Measurements from ENCODE around the gene PGA3.
"Not testable (repeated sequence)": the region's sequence is repeated elsewhere in the genome, so short reads cannot be mapped to it uniquely, and the experiment has no call there.

Gene PGA3

GRCh38 chr11:61202950-61203746 lies at the start of gene PGA3:
TSS of gene PGA3 (plus strand) at chr11:61203515. CDS start at chr11:61203565, 50 bp downstream.
- DNase-seq (ENCODE audit: low read depth in 2 of 2, low spot score in 1 of 2) = not testable (repeated sequence)

GRCh38 chr11:61153593-61154095 lies 49.7 kb upstream of the PGA3 start:
- DNase-seq (ENCODE audit: low read depth in 2 of 2, low spot score in 1 of 2) = no peak

GRCh38 chr11:61154528-61154927 lies 48.8 kb upstream of the PGA3 start:
- no peak for DNase-seq (ENCODE audit: low read depth in 2 of 2, low spot score in 1 of 2)

GRCh38 chr11:61155312-61155711 lies 48.0 kb upstream of the PGA3 start:
- DNase-seq (ENCODE audit: low read depth in 2 of 2, low spot score in 1 of 2) = no peak

- DNase-seq (ENCODE audit: low read depth in 2 of 2, low spot score in 1 of 2) = no peak
Measured at GRCh38 chr11:61155741-61156140, 47.6 kb upstream of the PGA3 start.

- DNase-seq (ENCODE audit: low read depth in 2 of 2, low spot score in 1 of 2) = no peak
Measured at GRCh38 chr11:61157743-61158142, 45.6 kb upstream of the PGA3 start.

GRCh38 chr11:61158691-61159381 lies 44.5 kb upstream of the PGA3 start:
- no peak for DNase-seq (ENCODE audit: low read depth in 2 of 2, low spot score in 1 of 2)

- DNase-seq (ENCODE audit: low read depth in 2 of 2, low spot score in 1 of 2) = peak in 1 of 2 donors; percentile 6
Measured at GRCh38 chr11:61160487-61161189, 42.7 kb upstream of the PGA3 start.

- peak; percentile 84 to 91 for DNase-seq (ENCODE audit: low read depth in 2 of 2, low spot score in 1 of 2)
Measured at GRCh38 chr11:61161190-61162091, 41.9 kb upstream of the PGA3 start, which contains the start of gene VPS37C. TSS of gene VPS37C (minus strand) at chr11:61161426. CDS start at chr11:61138829, 22,597 bp downstream.

GRCh38 chr11:61162092-61162941 lies 41.0 kb upstream of the PGA3 start:
- DNase-seq (ENCODE audit: low read depth in 2 of 2, low spot score in 1 of 2) = no peak

GRCh38 chr11:61163021-61163420 lies 40.3 kb upstream of the PGA3 start:
- no peak for DNase-seq (ENCODE audit: low read depth in 2 of 2, low spot score in 1 of 2)

GRCh38 chr11:61163714-61164605 lies 39.4 kb upstream of the PGA3 start:
- no peak for DNase-seq (ENCODE audit: low read depth in 2 of 2, low spot score in 1 of 2)

GRCh38 chr11:61164606-61165424 lies 38.5 kb upstream of the PGA3 start:
- DNase-seq (ENCODE audit: low read depth in 2 of 2, low spot score in 1 of 2) = no peak

GRCh38 chr11:61165785-61166184 lies 37.5 kb upstream of the PGA3 start:
- DNase-seq (ENCODE audit: low read depth in 2 of 2, low spot score in 1 of 2) = not testable (repeated sequence)

GRCh38 chr11:61166331-61166730 lies 37.0 kb upstream of the PGA3 start:
- DNase-seq (ENCODE audit: low read depth in 2 of 2, low spot score in 1 of 2) = not testable (repeated sequence)

- DNase-seq (ENCODE audit: low read depth in 2 of 2, low spot score in 1 of 2) = no peak
Measured at GRCh38 chr11:61168042-61168688, 35.1 kb upstream of the PGA3 start.

GRCh38 chr11:61168800-61169199 lies 34.5 kb upstream of the PGA3 start:
- DNase-seq (ENCODE audit: low read depth in 2 of 2, low spot score in 1 of 2) = no peak

All from stimulated activated CD8-positive, alpha-beta memory T cell treated with anti-CD3 and anti-CD28 coated beads, Interleukin-4, amount 100 ng/mL, for 4 hours (primary cell).